ENCODE measurements around the gene MYO1D. TPM values are rescaled to one million over a fixed set of nuclear protein-coding genes. Genes with fewer than 3 reads are reported as not detected.
A peak's percentile ranks its signal among the peaks of the same experiment; 100 is the strongest.

The MYO1D gene
- total and polyA plus RNA-seq, 8 donors: 16.7 to 43.0 (median 29.4) TPM

GRCh38 chr17:32831627-32832243, 45.2 kb downstream of the MYO1D start:
- 92 to 94% methylated on average over 2 of the region's 2 CpGs for WGBS, 2 donors
- no peak for ATAC-seq
- intact Hi-C loops (cut with DNase I): no loop called here
- H3K36me3 ChIP-seq: no peaks in the 10 kb centered on the region
- TF ChIP-seq, protein P1, sequence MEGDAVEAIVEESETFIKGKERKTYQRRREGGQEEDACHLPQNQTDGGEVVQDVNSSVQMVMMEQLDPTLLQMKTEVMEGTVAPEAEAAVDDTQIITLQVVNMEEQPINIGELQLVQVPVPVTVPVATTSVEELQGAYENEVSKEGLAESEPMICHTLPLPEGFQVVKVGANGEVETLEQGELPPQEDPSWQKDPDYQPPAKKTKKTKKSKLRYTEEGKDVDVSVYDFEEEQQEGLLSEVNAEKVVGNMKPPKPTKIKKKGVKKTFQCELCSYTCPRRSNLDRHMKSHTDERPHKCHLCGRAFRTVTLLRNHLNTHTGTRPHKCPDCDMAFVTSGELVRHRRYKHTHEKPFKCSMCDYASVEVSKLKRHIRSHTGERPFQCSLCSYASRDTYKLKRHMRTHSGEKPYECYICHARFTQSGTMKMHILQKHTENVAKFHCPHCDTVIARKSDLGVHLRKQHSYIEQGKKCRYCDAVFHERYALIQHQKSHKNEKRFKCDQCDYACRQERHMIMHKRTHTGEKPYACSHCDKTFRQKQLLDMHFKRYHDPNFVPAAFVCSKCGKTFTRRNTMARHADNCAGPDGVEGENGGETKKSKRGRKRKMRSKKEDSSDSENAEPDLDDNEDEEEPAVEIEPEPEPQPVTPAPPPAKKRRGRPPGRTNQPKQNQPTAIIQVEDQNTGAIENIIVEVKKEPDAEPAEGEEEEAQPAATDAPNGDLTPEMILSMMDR (IDR thresholded peaks at IDR 0.05): no peak
- H3K9me3 ChIP-seq: no peaks in the 10 kb centered on the region
- no peak for DNase-seq
- no peaks in the 10 kb centered on the region for H3K27me3 ChIP-seq
- peaks cover 0 to 20% (median 8%) of the 10 kb centered on the region in 3 donors for H3K4me1 ChIP-seq
- H3K27ac ChIP-seq: no peak overlapping the region
- FAIRE-seq: no peak
- no peak overlapping the region for H3K4me3 ChIP-seq

- DNase-seq (no peak), ATAC-seq (no peak), FAIRE-seq (no peak)
- H3K27ac ChIP-seq: no peak overlapping the region
- WGBS, 2 donors: 91 to 92% methylated on average over 3 of the region's 3 CpGs
- no peak overlapping the region for H3K4me3 ChIP-seq
- TF ChIP-seq, protein P1 (IDR thresholded peaks at IDR 0.05): no peak
- peaks cover 0 to 20% (median 8%) of the 10 kb centered on the region in 3 donors for H3K4me1 ChIP-seq
- H3K36me3 ChIP-seq: no peaks in the 10 kb centered on the region
- H3K27me3 ChIP-seq: no peaks in the 10 kb centered on the region
- intact Hi-C loops (cut with DNase I): no loop called here
- H3K9me3 ChIP-seq: no peaks in the 10 kb centered on the region
Measured at GRCh38 chr17:32831223-32831622, 45.7 kb downstream of the MYO1D start.

DNA sequence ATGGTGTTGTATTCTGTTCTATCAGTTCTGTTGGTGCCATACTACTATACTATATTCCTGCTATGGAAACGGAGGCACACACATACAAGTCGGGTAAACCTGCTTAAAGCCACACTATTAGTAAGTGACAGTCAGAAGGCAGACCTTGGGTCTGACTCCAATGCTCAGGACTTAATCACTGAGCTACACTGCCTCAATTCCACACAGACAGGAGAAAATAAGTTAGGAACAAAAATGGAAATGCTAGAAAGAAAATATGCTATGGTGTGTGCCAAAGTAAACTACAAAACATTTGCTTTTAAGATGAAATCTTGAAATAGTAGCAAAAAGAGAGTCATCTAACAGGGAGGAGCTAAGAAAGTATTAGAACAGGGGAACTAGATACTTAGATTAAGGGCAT, 48.1 kb downstream of the MYO1D start:
- Histone ChIP-seq H3K36me3 (no peaks in the 10 kb centered on the region), H3K4me3 (peak overlapping the region in 2 of 4 donors; percentile 23 to 39), H3K4me1 (peaks cover 0 to 23% (median 8%) of the 10 kb centered on the region in 3 donors), H3K9me3 (no peaks in the 10 kb centered on the region), H3K27ac (peak overlapping the region in 1 of 4 donors; percentile 79), H3K27me3 (no peaks in the 10 kb centered on the region)
- ATAC-seq (peak; percentile 4 to 24 (median 14)), DNase-seq (no peak), FAIRE-seq (no peak)
- TF ChIP-seq, protein P1 (IDR thresholded peaks at IDR 0.05): no peak
- WGBS, 2 donors: 13 to 23% methylated on average over 2 of the region's 2 CpGs
- intact Hi-C loops (cut with DNase I): no loop called here

DNA sequence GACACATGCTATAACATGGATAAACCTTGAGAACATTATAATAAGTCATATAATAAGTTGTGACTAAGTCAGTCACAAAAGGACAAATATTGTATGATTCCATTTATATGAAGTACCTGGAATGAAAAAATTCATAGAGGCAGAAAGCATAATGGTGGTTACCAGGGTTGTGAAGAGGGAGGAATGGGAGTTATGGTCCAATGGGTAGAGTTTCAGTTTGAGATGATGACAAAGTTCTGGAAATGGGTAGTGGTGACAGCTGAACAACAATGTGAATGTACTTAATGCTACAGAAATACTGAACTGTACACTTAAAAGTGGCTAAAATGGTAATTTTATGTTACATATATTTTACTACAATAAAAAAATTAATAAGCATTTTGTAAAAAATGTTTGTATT, 49.7 kb downstream of the MYO1D start:
- Histone ChIP-seq H3K4me3 (no peak overlapping the region), H3K36me3 (no peaks in the 10 kb centered on the region), H3K27me3 (no peaks in the 10 kb centered on the region), H3K27ac (peak overlapping the region in 1 of 4 donors; percentile 56), H3K4me1 (peaks cover 0 to 27% (median 8%) of the 10 kb centered on the region in 3 donors), H3K9me3 (no peaks in the 10 kb centered on the region)
- TF ChIP-seq, protein P1 (IDR thresholded peaks at IDR 0.05): no peak
- no peak for DNase-seq
- intact Hi-C loops (cut with DNase I): no loop called here
- no peak for FAIRE-seq
- no peak for ATAC-seq

- TF ChIP-seq, protein P1 (IDR thresholded peaks at IDR 0.05): no peak
- Histone ChIP-seq H3K36me3 (no peaks in the 10 kb centered on the region), H3K4me1 (peaks cover 0 to 20% (median 8%) of the 10 kb centered on the region in 3 donors), H3K4me3 (no peak overlapping the region), H3K27me3 (no peaks in the 10 kb centered on the region), H3K9me3 (no peaks in the 10 kb centered on the region), H3K27ac (no peak overlapping the region)
- no peak for DNase-seq
- intact Hi-C loops (cut with DNase I): no loop called here
- ATAC-seq: no peak
- FAIRE-seq: no peak
Measured at GRCh38 chr17:32826076-32826475, 50.8 kb downstream of the MYO1D start.

Measured in pancreas (tissue), 10 donors.